Mesenchymal stem cell (in vitro differentiated cells and primary cell): ENCODE data around the gene SCD5.

Source experiments
- DNase-seq: peaks from one replicate; pipeline ENCODE4 v3.0.0-alpha.2; 2013
- H2AFZ ChIP-seq: one replicate; pipeline ENCODE4 v1.6.1; 2013; ENCODE audit warnings: low read depth, mild to moderate bottlenecking, control low read depth, inconsistent platforms, low read length, moderate library complexity
- H2AK5ac ChIP-seq: 2 replicates; pipeline ENCODE4 v1.6.1; 2013; ENCODE audit warnings: low read length, moderate library complexity, mild to moderate bottlenecking, inconsistent platforms; ENCODE audit not compliant: severe bottlenecking
- H2BK120ac ChIP-seq: one replicate; pipeline ENCODE4 v1.6.1; 2013; ENCODE audit warnings: low read depth, mild to moderate bottlenecking, inconsistent platforms, low read length, moderate library complexity
- H2BK12ac ChIP-seq, 2 experiments: one replicate each; pipeline ENCODE4 v1.6.1; 2013; ENCODE audit warnings: inconsistent platforms in 2 of 2, low read length in 2 of 2, mild to moderate bottlenecking in 2 of 2, moderate library complexity in 2 of 2, control low read depth in 1 of 2
- H2BK15ac ChIP-seq: one replicate; pipeline ENCODE4 v1.6.1; 2013; ENCODE audit warnings: mild to moderate bottlenecking, low read depth, inconsistent platforms; ENCODE audit not compliant: poor library complexity, severe bottlenecking
- H2BK5ac ChIP-seq: 2 replicates; pipeline ENCODE4 v1.6.1; 2013; ENCODE audit warnings: low read depth, mild to moderate bottlenecking, low read length, control low read depth, inconsistent platforms; ENCODE audit not compliant: poor library complexity, severe bottlenecking
- H3K14ac ChIP-seq, 2 experiments: one replicate each; pipeline ENCODE4 v1.6.1; 2013; ENCODE audit warnings: inconsistent platforms in 2 of 2, low read length in 2 of 2, control low read depth in 1 of 2, mild to moderate bottlenecking in 1 of 2, moderate library complexity in 1 of 2
- H3K18ac ChIP-seq, 2 experiments: one replicate each; pipeline ENCODE4 v1.6.1; 2013; ENCODE audit warnings: inconsistent platforms in 2 of 2, low read length in 2 of 2, control low read depth in 1 of 2, low read depth in 1 of 2, mild to moderate bottlenecking in 1 of 2
- H3K23ac ChIP-seq, 2 experiments: one replicate each; pipeline ENCODE4 v1.6.1; 2013; ENCODE audit warnings: inconsistent platforms in 2 of 2, low read length in 2 of 2, mild to moderate bottlenecking in 2 of 2, moderate library complexity in 2 of 2, control low read depth in 1 of 2
- H3K27ac ChIP-seq: 2 replicates; pipeline ENCODE4 v1.5.1; 2013; ENCODE audit warnings: mild to moderate bottlenecking, moderate library complexity, low read length, control low read depth, inconsistent platforms; ENCODE audit not compliant: poor library complexity, severe bottlenecking
- H3K27me3 ChIP-seq, 2 experiments: 2 replicates each; pipeline versions ENCODE4 v1.6.1 to v1.7.0; 2013; ENCODE audit warnings: low read length in 2 of 2, mild to moderate bottlenecking in 2 of 2, moderate library complexity in 2 of 2, control low read depth in 1 of 2, inconsistent platforms in 1 of 2; ENCODE audit not compliant: control insufficient read depth in 1 of 2, insufficient read depth in 1 of 2
- H3K36me3 ChIP-seq, 2 experiments: 2 replicates each; pipeline versions ENCODE4 v1.6.1 to v1.7.0; 2013; ENCODE audit warnings: low read length in 2 of 2, control low read depth in 1 of 2, inconsistent platforms in 1 of 2, low read depth in 1 of 2, mild to moderate bottlenecking in 1 of 2; ENCODE audit not compliant: insufficient read depth in 2 of 2, control insufficient read depth in 1 of 2
- H3K4ac ChIP-seq, 2 experiments: one replicate each; pipeline ENCODE4 v1.6.1; 2013; ENCODE audit warnings: inconsistent platforms in 2 of 2, low read length in 2 of 2, mild to moderate bottlenecking in 2 of 2, moderate library complexity in 2 of 2, control low read depth in 1 of 2, low read depth in 1 of 2
- H3K4me1 ChIP-seq: 2 replicates; pipeline ENCODE4 v1.6.1; 2013; ENCODE audit warnings: low read depth, low read length, control low read depth; ENCODE audit not compliant: control insufficient read depth, insufficient read depth
- H3K4me2 ChIP-seq: 2 replicates; pipeline ENCODE4 v1.6.1; 2013; ENCODE audit warnings: low read length, mild to moderate bottlenecking, inconsistent platforms; ENCODE audit not compliant: poor library complexity, severe bottlenecking
- H3K4me3 ChIP-seq, 2 experiments: 2 replicates each; pipeline versions ENCODE4 v1.5.1 to v1.7.0; 2013; ENCODE audit warnings: low read length in 2 of 2, mild to moderate bottlenecking in 2 of 2, control low read depth in 1 of 2, low read depth in 1 of 2; ENCODE audit not compliant: insufficient read depth in 1 of 2
- H3K79me1 ChIP-seq: replicated peaks from 2 replicates; pipeline ENCODE4 v1.6.1; 2013; ENCODE audit warnings: mild to moderate bottlenecking, control low read depth, low read length, inconsistent platforms; ENCODE audit not compliant: poor library complexity, severe bottlenecking
- H3K9ac ChIP-seq: 2 replicates; pipeline ENCODE4 v1.7.0; 2013; ENCODE audit warnings: mild to moderate bottlenecking, low read length, moderate library complexity
- H3K9me3 ChIP-seq: 2 replicates; pipeline ENCODE4 v1.7.0; 2013; ENCODE audit warnings: mild to moderate bottlenecking, low read length; ENCODE audit not compliant: control insufficient read depth
- H4K8ac ChIP-seq: one replicate; pipeline ENCODE4 v1.6.1; 2013; ENCODE audit warnings: inconsistent platforms, mild to moderate bottlenecking, low read length, moderate library complexity
- H4K91ac ChIP-seq: one replicate; pipeline ENCODE4 v1.6.1; 2013; ENCODE audit warnings: mild to moderate bottlenecking, low read length, inconsistent platforms
- WGBS: methylation state at CpG from one replicate; pipeline ENCODE4 v1.1.7; 2013; ENCODE audit warnings: mixed read lengths; 5-methylcytosine and 5-hydroxymethylcytosine counted together

Gene SCD5

DNA sequence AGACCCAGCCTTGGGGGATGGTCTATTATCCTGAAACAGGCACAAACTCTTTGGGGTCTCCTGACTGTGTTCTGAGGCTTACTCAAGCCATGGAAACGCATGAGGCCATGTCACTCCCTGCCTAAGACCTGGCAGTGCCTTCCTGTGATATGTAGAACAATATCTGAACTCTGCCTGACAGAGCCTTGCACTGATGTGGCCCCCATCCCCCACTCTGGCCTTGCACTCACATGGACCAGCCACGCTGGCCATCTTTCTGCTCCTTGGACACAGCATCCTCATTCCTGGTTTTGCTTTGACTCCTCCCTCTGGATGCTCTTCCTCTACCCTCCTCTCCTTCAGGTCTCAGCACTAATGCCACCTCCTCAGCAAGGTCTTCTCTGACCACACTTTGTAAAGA, 100.2 kb downstream of the SCD5 start:
- Histone ChIP-seq H2AFZ (no peak overlapping the region), H2BK5ac (no peak overlapping the region), H2BK120ac (no peak overlapping the region), H3K18ac (no peak overlapping the region), H3K4me1 (no peaks in the 10 kb centered on the region), H3K4me2 (no peak overlapping the region), H3K4ac (no peak overlapping the region), H3K9ac (no peak overlapping the region), H4K91ac (no peak overlapping the region), H2BK12ac (no peak overlapping the region), H3K27ac (no peak overlapping the region), H2BK15ac (no peak overlapping the region), H3K4me3 (no peak overlapping the region), H4K8ac (no peak overlapping the region), H3K23ac (no peak overlapping the region), H2AK5ac (no peak overlapping the region), H3K14ac (no peak overlapping the region), H3K36me3 (peaks cover 4 to 20% of the 10 kb centered on the region in 2 experiments), H3K9me3 (no peaks in the 10 kb centered on the region), H3K27me3 (no peaks in the 10 kb centered on the region), H3K79me1 (peaks cover 5% of the 10 kb centered on the region)
- 65% methylated on average over 2 of the region's 2 CpGs for WGBS
- no peak for DNase-seq

DNA sequence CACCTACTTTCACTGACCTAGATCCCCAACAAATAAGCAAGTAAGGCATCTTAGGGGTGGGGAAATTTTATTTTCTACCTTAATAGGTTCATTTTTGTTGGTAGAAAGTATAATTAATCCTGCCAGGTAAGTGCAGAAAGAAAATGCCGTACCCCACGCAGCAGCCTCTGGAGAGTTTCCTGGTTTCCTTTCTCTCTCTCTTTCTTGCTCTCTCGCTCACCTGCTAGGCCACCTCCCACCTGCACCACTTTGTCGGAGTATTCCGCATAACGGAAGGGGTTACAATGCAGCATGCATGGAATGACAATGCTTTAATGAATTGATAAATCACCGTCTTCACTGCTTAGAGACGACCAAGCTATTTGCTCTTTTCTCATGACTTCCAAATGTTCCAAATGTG, 101.0 kb downstream of the SCD5 start:
- Histone ChIP-seq H2BK5ac (no peak overlapping the region), H3K23ac (no peak overlapping the region), H3K4me3 (no peak overlapping the region), H3K4me1 (no peaks in the 10 kb centered on the region), H2BK15ac (no peak overlapping the region), H2AK5ac (no peak overlapping the region), H4K91ac (no peak overlapping the region), H3K27me3 (no peaks in the 10 kb centered on the region), H2AFZ (no peak overlapping the region), H3K27ac (no peak overlapping the region), H3K79me1 (peaks cover 4% of the 10 kb centered on the region), H3K14ac (no peak overlapping the region), H2BK120ac (no peak overlapping the region), H2BK12ac (no peak overlapping the region), H3K36me3 (peaks cover 4 to 24% of the 10 kb centered on the region in 2 experiments), H3K9me3 (no peaks in the 10 kb centered on the region), H4K8ac (no peak overlapping the region), H3K9ac (no peak overlapping the region), H3K4ac (no peak overlapping the region), H3K18ac (no peak overlapping the region), H3K4me2 (no peak overlapping the region)
- no peak for DNase-seq
- 49% methylated on average over 5 of the region's 8 CpGs for WGBS

DNA sequence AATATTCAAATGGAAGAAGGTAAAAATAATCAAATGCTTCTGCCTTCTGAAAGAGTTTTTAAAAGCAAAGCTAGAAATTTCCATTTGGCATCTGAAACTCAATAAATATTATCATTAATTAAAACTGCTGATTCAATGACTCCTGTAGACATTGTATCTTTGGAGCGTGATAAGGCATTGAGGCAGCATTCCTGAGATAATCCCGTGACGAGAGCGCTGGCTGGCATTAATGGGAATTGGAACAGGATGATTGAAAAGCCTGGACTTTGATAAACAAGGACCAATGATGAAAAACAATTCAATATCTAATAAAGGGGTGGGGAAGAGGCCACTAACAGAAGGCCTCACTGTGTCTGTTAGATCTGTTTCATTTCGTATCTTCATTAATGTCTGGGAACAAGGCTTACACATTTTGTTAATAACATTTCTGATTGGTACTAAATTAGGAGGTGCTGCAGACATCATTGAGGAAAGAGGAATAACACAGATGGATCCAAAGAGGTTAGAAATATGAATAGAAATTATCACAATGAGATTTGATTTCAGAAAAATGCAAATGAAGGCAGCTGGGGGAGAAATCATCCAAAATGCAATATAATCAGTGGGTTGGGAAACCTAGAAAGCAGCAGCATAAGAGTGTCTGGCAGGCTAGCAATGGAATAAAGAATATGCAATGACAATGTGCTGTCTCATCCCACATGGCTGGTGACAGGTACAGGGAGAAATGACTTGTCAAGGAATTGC, 102.3 kb downstream of the SCD5 start:
- Histone ChIP-seq H3K79me1 (peaks cover 7% of the 10 kb centered on the region), H3K4me2 (no peak overlapping the region), H3K27me3 (no peaks in the 10 kb centered on the region), H4K91ac (no peak overlapping the region), H3K36me3 (peaks cover 4 to 30% of the 10 kb centered on the region in 2 experiments), H3K4me3 (no peak overlapping the region), H3K4ac (no peak overlapping the region), H3K27ac (no peak overlapping the region), H3K9ac (no peak overlapping the region), H2AFZ (no peak overlapping the region), H3K4me1 (no peaks in the 10 kb centered on the region), H2AK5ac (no peak overlapping the region), H3K23ac (no peak overlapping the region), H3K18ac (no peak overlapping the region), H2BK15ac (no peak overlapping the region), H4K8ac (no peak overlapping the region), H2BK120ac (no peak overlapping the region), H3K14ac (no peak overlapping the region), H2BK12ac (no peak overlapping the region), H3K9me3 (no peaks in the 10 kb centered on the region), H2BK5ac (no peak overlapping the region)
- DNase-seq = no peak
- 78% methylated on average over 5 of the region's 5 CpGs for WGBS

DNA sequence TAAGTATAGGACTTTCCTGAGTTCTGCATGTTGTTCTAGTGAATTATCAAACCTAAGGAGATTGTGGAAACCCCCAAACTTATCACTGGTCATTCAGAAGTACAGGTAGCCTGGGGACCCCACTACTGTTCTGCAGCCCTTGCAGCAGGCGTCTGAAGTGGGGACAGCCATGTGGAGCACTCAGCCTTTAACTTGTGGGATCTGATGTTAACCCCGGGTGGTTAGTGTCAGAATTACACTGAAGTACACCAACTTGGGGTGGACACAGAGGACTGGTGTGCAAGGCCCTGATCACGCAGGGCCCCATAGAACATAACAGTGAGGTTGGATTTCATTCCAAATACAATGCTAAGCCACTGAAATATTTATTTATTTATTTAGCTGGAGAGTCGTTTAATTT, 103.7 kb downstream of the SCD5 start:
- no peak overlapping the region for H3K9ac ChIP-seq
- H2AFZ ChIP-seq = no peak overlapping the region
- H3K27ac ChIP-seq = no peak overlapping the region
- no peaks in the 10 kb centered on the region for H3K27me3 ChIP-seq
- H3K23ac ChIP-seq = no peak overlapping the region
- DNase-seq = no peak
- H3K4me2 ChIP-seq = no peak overlapping the region
- H2BK12ac ChIP-seq = no peak overlapping the region
- H2BK5ac ChIP-seq = no peak overlapping the region
- H3K4me1 ChIP-seq = no peaks in the 10 kb centered on the region
- no peaks in the 10 kb centered on the region for H3K9me3 ChIP-seq
- no peak overlapping the region for H2BK120ac ChIP-seq
- no peak overlapping the region for H4K8ac ChIP-seq
- H3K4me3 ChIP-seq = no peak overlapping the region
- peaks cover 4 to 31% of the 10 kb centered on the region in 2 experiments for H3K36me3 ChIP-seq
- peaks cover 7% of the 10 kb centered on the region for H3K79me1 ChIP-seq
- no peak overlapping the region for H3K4ac ChIP-seq
- H2BK15ac ChIP-seq = no peak overlapping the region
- H3K14ac ChIP-seq = no peak overlapping the region
- no peak overlapping the region for H4K91ac ChIP-seq
- WGBS = 92% methylated on average over 4 of the region's 4 CpGs
- H3K18ac ChIP-seq = no peak overlapping the region
- no peak overlapping the region for H2AK5ac ChIP-seq
